C1 segment of cervical spinal cord (tissue), 14 donors: ENCODE data around the gene RGS2.

Experiments
- DNase-seq, 14 donors: peaks; one replicate each; lab custom pipeline; 2025; lab: John Stamatoyannopoulos, UW

RGS2 gene, protein sequence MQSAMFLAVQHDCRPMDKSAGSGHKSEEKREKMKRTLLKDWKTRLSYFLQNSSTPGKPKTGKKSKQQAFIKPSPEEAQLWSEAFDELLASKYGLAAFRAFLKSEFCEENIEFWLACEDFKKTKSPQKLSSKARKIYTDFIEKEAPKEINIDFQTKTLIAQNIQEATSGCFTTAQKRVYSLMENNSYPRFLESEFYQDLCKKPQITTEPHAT

DNA sequence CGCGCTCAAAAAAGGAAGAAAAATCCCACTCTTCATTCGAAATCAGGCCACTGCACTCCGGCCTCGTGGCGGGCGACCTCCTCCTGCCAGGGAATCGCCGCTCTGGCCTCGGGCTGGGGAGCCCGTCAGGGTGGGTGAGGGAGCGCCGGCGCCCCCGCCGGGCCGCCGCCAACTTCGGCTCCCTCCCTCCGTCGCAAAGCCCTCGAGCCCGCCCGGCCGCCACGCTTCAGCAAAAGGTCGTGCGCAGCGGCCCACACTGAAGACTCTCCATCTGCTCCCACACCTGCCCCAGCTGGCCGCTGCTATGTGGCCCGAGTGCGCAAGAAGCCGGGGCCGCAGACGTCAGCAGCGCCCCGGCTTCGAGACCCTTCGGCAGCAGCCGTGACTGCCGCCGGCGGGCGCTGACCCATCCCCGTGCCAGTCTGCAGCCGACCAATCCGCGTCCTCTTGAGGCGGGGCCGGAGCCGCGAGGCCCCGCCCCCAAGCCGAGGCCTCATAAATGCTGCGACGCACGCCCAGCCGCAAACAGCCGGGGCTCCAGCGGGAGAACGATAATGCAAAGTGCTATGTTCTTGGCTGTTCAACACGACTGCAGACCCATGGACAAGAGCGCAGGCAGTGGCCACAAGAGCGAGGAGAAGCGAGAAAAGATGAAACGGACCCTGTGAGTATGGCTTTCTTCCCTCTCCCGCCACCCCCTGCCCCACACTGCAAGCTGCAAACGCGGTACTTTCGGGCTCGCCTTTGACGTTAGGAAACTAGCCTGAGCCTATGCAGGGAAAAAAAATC lies at the start of gene RGS2:
Gene RGS2, plus strand, starts transcription at position 522 of the 789 bp plus-strand sequence. Its CDS starts 33 bp downstream, at position 555.
- DNase-seq = peak; percentile 61 to 95 (median 92)

DNA sequence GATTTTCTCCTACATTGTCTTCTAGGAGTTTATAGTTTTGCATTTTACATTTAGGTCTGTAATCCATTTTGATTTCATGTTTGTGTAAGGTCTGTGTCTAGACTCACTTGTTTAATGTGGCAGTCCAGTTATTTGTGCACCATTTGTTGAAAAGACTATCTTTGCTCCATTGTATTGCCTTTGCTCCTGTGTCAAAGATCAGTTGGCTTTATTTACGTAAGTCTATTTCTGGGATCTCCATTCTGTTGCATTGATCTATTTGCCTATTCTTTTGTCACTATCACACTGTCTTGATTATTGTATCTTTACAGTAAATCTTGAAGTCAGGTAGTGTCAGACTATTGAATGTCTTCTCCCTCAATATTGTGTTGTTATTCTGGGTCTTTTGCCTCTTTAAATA lies 49.7 kb upstream of the RGS2 start:
- no peak for DNase-seq

DNA sequence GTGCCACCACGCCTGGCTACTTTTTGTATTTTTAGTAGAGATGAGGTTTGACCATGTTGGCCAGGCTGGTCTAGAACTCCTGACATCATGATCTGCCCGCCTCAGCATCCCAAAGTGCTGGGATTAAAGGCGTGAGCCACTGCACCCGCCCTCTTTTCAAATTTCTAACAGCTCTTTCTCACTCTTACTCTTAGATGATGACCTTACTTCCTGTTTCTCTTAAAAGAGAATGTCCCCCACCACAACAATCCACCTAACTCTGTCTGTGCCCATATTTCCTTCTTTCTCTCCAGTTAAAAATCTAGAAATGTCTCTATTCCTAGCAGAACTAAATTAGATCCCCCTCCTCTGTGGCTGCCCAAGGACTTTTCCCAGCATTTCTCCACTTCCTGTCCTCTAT lies 46.6 kb upstream of the RGS2 start:
- no peak for DNase-seq

DNA sequence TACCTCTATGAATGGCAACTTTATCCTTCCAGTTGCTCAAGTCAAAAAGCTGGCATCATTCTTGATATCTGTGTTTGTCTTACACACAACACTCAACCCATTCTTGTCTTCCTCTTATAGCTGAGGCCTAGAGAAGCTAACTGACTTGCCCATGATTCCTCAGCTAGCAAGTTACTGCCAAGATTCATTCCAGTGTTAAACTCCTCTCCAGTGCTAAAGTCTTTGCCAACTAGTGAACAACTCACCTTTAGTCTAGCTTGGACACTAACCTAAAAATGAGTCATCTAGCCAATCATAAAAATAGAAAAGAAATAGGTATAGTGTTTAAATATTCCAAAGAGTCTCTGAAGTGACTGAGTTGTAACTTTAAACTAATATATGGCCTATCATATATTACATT lies 45.6 kb upstream of the RGS2 start:
- DNase-seq = no peak

DNA sequence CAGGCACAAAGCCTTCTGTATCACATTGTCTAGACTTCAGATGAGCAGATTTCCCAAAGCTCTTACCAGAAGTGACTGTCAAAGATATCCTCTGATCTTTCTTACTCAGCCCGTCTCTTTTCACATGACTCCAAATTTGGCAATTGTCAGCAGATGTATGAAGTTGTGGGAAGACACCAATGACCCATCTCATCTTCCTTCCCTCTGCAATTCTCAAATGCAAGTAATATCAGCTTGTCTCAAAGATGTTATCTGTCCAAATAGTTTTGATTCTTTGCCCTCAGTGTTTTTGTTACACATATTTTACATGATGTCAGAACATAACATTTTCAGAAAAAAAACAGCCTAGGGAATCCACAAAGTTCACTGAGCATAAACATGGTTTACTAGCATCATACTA lies 45.1 kb upstream of the RGS2 start:
- DNase-seq = no peak

DNA sequence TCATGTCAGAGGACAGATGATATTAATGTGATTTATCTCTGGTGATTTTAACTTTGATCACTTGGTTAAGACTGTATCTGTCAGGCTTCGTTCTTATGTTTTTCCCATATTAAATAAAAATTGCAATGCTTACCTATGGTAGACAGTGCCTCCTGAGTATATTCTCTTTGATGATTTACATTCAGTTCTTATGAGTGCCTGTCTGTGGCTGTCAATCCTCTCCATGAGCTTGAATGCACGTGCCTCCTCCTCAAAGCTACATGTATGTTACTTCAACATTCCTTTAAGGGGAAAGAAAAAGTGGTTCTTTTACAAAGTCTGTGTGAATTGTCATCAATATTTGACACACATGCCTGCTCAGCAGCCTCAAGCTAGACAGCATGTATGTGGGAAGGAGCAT lies 44.2 kb upstream of the RGS2 start:
- DNase-seq = no peak

DNA sequence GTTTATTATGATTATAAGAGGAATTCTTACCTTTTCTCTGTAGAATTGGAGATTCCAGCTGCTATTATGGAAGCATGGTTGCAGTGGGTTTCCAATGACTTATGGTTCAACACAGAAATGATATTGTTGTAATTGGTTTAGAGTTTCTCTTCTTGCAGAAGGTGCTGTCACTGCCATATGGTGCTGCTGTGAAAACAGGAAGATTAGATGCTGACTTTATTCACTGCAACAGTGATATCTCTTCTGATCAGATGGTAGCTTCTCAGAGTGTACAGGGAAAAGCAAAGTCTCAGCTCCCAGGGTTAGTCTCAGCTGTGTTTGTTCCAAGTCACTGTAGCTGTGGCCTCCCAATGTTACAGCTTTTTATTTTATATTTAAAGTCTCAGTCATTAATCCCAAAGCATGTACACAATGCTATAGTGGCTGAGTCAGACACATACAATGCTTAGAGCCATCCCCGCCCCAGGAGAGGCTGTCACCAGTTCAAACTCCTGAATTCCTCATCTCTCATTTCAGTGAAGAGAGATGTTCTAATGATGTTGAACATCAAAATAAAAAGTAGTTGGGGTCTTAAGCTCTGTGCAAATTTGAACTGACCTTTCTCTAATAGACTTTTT lies 42.7 kb upstream of the RGS2 start:
- DNase-seq = no peak

DNA sequence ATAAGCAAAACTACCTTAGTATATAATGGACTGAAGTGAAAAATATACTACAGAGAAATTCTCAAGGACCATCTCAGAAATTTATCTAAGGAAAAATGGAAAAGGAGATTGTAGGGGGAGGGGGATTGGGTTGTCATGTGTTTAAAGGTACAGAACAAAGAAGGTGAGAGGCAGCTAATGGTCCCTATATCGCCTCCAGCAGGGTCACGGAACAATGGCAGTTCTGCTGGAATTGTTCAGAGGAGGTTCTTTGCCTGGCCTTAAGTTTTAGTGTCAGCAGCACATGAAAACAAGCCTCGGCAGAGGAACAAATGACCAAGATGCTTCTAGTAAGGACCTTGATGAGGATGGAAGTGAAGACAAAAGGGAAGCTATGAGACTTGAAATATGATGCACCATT lies 42.0 kb upstream of the RGS2 start:
- no peak for DNase-seq

DNA sequence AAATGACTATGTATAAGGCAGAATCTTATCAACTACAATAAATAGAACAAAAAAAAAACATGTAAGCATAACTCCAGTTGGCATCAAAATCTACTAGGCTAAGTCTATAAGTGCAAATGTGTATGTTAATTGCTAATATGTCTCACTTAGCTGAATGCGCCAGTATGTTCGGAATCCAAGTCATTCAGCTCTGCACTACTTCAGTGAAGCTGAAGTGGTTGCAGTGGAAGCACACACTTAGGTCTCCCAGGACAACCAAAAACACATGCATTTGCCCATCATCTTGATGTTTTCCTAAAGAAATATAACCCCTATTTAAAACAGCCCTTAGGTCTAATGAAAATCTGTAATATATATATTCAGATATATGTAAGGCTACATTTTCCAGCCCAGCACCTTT lies 41.0 kb upstream of the RGS2 start:
- no peak for DNase-seq

DNA sequence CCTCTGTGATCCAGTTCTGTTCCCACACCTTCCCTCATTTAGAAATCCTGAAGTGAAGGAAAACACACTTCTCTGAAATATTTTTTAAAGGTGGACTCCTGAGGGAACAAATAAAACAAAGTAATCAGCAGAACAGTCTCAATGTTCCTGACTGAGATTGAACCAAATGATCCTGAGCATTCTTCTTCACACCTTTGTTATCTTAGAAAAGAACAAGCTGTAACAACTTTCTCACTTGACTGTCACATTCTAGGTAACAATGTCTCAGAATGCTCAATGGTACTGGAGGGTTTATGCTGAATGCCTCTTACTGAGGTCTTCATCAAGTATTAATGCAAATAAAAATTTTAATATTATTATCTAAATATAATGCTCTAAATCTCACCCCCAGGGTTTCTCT lies 40.4 kb upstream of the RGS2 start:
- DNase-seq = no peak

DNA sequence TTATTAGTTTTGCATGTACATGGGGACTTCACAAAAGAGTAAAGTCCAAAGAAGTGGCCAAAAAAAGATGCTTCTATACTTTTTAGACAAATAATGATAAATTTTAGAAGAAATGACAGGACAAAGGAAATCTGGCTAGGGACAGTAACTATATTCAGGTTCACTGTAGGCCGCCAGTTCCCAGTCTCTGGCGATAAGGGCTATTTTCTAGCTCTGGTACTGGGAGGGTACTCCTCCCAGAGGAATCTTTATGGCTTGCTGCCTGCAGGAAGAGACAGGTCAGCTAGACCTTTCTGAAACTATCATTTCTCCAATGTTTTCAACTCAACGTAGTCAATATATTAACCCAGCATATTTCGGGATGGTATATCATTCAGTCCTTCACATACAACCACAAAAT lies 37.5 kb upstream of the RGS2 start:
- no peak for DNase-seq

DNA sequence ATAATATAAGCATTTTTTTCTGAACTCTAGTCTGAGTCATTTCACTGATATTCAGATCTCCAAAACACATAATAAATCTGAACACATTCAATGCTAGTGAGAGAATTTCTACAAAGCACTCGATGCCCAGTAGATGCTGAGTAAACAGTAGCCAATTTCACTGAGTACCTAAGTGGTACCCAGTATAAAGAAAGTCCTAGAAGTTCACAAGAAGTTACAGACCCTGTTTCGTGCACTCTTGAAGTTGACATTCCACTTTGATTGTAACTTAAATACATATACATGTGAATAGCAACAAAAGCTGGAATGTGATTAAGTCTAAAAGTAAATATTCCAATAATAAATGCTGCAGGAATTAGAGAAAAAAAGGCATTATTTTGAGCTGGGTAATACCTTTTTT lies 33.2 kb upstream of the RGS2 start:
- DNase-seq = no peak

DNA sequence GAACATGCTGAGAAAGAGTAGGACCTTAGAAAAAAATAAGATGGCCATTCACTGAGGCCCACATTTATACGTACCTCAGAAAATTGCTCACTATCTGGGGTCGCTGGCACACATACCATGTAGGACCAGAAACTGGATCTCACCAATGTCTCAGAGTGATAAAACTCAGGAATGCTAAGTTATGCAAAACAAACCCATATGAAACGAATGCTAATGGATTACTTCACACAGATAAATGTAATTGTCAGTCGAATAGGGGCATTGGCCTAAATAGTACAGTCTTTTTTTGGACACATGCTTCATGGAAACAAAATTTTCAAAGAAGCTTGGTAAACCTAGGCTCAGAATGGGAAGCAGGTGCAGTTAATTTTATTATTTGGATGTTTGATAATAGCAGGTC lies 32.6 kb upstream of the RGS2 start:
- no peak for DNase-seq

DNA sequence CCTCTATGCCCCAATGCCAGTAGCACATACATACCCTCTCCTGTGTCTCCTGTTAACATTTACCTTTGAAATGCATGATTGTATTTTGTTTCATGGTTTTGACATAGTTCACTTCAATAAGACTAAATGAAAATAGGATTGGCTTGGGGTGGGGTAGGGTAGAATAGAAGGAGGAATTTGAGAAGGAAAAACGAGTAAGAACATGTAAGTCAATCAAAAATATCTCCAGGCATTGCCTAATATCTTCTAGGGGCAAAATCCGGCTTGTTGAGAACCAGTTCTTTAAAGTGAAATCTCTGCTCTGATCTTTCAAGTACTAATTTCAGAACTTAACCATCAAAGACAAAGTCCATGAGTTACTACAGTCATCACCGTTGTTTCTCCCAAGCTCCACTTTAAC lies 31.8 kb upstream of the RGS2 start:
- no peak for DNase-seq

DNA sequence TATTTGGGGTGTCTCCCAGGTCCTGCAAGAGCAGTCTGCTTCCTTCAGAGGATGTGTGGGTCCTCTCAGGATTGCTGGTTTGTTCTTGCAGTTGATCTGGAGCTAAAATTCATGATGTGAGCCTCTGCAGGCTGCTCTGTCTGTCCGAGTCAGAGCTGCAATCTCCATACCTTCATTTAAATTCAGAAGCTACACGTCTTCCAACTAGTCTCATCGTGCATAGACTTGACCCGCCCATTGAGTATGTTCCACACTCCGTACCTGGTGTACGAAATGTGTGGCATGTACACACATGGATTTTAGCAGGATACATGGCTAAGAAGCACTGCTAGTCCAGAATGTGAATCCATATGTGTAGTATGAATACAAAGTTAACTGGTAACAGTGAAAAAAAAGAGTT lies 25.0 kb upstream of the RGS2 start:
- DNase-seq = no peak

DNA sequence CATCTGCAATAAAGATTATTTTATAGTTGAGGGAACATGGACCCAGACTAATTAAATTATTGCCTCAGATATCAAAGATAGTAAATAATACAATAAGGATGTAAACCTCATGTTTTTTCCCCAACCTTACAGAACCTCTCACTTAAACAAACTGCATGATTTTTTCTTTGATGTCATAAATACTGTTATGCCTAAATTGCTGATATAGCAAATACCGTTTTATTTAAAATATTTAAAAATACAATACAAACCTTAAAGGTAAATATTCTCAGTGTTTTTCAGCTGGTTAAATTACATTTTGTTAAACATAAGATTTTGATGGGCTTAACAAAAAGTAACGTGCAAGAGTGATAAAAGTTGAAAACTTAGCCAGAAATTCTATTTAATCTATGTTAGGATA lies 24.4 kb upstream of the RGS2 start:
- no peak for DNase-seq

DNA sequence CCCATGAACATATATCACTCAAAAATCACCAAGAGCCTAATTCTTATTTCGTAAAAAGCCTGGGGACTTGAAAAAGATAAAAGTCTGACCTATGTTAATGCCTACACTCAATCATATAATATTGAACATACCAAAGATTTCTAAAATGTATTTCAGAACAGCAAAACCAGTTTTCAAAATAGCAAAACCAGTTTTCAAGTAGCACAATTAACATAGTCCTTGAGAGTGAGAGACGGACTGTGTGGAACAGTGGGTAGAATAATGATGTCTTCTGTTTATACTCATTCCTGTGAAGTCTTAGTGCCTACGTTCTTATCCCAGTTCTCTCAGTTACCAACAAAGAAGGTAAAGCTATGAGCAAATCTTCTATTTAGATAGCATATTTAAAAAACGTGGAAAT lies 22.3 kb upstream of the RGS2 start:
- no peak for DNase-seq

DNA sequence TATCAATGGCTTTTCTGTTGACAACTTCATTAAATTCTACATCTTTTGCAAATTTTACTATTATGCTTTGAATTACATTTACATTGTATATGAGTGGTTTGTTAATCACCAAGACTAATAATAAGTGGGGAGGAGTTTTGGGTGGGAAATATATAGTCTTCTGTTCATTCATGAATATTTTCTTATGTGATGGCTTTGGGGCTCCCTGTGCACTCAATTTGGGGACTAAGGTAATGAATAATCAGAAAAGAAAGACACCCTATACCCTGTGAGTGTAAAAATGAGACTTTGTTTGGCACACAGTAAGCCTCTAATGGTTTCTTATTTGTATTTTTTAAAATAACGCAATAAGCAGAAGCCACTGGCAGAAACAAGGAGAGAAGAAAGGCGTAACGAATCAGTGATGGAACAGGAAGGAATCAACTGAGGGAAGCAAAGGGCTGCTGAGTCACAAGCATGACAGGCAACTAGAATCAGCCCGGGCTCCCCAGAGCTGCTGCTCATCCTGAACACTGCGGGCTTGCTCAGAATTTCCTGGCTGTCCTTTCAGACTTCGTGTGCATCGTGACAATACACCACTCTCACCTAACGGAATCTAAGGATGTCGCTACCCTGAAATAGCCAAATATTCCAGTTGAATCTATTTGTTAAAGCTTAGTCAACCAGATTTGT lies 20.8 kb upstream of the RGS2 start:
- peak in 5 of 14 donors; percentile 7 to 66 (median 9) for DNase-seq

DNA sequence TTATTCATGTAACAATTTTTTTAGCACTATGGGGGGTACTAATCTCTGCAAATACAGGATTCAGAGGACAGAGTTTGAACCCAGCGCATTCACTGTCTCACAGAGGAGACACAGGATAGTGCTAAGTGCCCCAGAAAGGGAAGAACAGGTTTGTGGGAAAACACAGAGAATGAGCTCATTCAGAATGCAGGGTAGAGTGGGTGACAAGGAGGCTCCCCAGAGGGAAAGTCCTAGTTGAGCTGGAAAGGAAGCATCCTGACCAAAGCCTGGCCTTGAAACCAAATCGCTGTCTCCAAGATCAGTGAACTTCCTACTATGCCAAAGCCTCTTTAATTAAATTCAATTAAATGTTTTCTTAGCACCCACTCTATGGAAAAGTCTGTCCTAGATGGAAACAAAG lies 19.0 kb upstream of the RGS2 start:
- no peak for DNase-seq

DNA sequence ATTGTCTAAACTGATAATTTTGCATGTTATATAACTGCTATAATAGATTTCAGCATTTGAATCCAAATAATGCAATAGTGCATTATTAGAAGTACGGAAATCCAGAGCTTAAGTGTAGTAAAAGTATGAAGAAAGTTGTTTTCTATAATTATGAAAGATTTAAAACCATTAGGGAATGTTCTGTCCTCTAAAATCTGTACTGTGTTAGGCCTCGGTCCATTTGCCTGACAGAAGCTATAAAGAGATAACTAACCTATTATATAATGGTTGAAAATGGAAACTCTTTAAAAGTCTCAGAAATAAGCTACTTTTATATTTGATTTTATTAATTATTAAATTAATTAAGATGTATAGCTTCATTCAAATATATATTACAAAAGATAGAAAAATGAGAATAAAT lies 16.2 kb upstream of the RGS2 start:
- no peak for DNase-seq

DNA sequence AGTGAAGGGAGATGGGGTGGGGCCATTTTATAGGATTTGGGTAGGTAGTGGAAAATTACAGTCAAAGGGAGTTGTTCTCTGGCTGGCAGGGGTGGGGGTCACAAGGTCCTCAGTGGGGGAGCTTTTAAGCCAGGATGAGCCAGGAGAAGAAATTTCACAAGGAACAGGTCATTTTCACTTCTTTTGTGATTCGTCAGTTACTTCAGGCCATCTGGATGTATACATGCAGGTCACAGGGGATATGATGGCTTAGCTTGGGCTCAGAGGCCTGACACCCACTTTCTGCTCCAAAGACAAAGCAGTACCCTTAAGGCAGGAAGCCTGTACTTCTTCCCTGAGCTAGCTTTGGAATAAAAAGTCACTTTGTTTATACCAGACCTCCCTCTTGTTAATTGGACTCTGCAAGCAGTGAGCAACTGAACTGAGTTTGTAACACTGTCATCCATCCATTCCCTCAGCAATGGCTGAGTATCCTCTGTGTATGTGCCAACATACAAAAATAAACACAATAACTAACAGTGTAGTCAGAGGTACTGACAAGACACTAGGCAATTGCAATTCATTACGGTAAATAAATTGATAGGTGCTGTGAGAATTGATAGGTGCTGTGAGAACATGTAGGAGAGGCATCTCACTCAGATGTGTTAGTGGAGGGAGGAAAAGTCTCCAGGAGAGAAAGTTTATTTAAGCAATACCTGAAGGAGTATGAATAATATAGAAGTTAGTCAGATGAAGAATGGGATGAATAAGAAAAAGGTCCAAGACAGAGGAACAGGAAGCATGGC lies 14.7 kb upstream of the RGS2 start:
- DNase-seq = no peak

DNA sequence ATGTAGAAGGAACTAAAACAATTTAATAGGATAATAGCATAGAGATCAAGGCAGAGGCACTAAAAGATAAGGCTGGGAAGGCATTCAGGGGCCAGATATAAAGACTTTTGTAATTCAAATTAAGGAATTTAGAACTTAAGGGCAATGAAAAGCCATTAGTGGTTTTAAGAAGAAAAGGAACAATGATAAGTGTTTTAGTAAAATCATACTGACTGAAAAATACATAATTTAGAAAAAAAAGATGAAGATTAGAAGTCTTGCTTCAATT lies 14.1 kb upstream of the RGS2 start:
- DNase-seq = no peak
